Loucy (cell line): ENCODE data around the gene SBDS.

Experiments used
- CTCF ChIP-seq: fragments of 200-600 bp; sonication (generic); conservative IDR thresholded peaks from 2 replicates; pipeline ENCODE4 v1.5.1; 2014; ENCODE audit warnings: mild to moderate bottlenecking, antibody characterized with exemption, low read length
- EZH2phosphoT487 ChIP-seq: fragments of 200-600 bp; IDR thresholded peaks from 2 replicates; pipeline ENCODE4 v1.6.1; 2018; ENCODE audit warnings: antibody characterized with exemption, mild to moderate bottlenecking, moderate library complexity, borderline replicate concordance

- no peak for TF ChIP-seq CTCF
- no peak for TF ChIP-seq EZH2phosphoT487
Measured at GRCh38 chr7:67019562-67020390, 24.4 kb upstream of the SBDS start.
